ENCODE measurements around the gene NFATC1. TPM values are rescaled to one million over a fixed set of nuclear protein-coding genes. Genes with fewer than 3 reads are reported as not detected.
A peak's percentile ranks its signal among the peaks of the same experiment; 100 is the strongest.

The NFATC1 gene
- total RNA-seq, 5 donors from 2014 or later (not counting 1 experiment from before 2014, with no cell fraction given): 58.1 to 108 (median 66.0) TPM

GRCh38 chr18:79426376-79427300 lies 30.9 kb downstream of the NFATC1 start:
- DNase-seq: no peak
- Histone ChIP-seq H3K9me3 (no peaks in the 10 kb centered on the region), H3K27ac (ENCODE audit: low read length) (no peak overlapping the region), H3K36me3 (ENCODE audit: control insufficient read depth in 2 of 2, extremely low read depth in 1 of 2, insufficient read depth in 1 of 2, low read length in 1 of 2) (peaks cover 7 to 25% of the 10 kb centered on the region in 2 donors), H3K4me3 (ENCODE audit: control insufficient read depth in 1 of 2, extremely low read depth in 1 of 2, low read length in 1 of 2) (no peak overlapping the region), H3K27me3 (replicated peaks in 1 of 2; ENCODE audit: control insufficient read depth in 2 of 2, extremely low read depth in 1 of 2, insufficient read depth in 2 of 2, low read length in 1 of 2) (no peaks in the 10 kb centered on the region), H3K4me1 (ENCODE audit: control insufficient read depth in 1 of 2, extremely low read depth in 1 of 2, insufficient read depth in 2 of 2, low read length in 2 of 2) (peaks cover 0 to 29% of the 10 kb centered on the region in 2 experiments)
- Mint-ChIP-seq H3K27ac (no peak overlapping the region), H3K36me3 (peaks cover 20% of the 10 kb centered on the region), H3K4me1 (peaks cover 40 to 46% (median 43%) of the 10 kb centered on the region in 3 donors), H3K27me3 (no peaks in the 10 kb centered on the region), H3K4me3 (no peak overlapping the region), H3K9me3 (no peaks in the 10 kb centered on the region)
- POLR2A ChIA-PET: no interaction called here
- WGBS (ENCODE audit: insufficient coverage): 95% methylated on average over 34 of the region's 37 CpGs
- CTCF ChIA-PET: no interaction called here
- ATAC-seq (replicated peaks in 1 of 4): no peak

GRCh38 chr18:79427368-79428225 lies 31.9 kb downstream of the NFATC1 start:
- DNase-seq: no peak
- ChIA-PET POLR2A (interaction anchor here in 1 of 2 donors (0.6 kb wide), 1 partner anchor 276 kb away, joined by 4 read pairs; no protein-coding TSS in a partner anchor), CTCF (no interaction called here)
- H3K27me3 ChIP-seq (replicated peaks in 1 of 2; ENCODE audit: control insufficient read depth in 2 of 2, extremely low read depth in 1 of 2, insufficient read depth in 2 of 2, low read length in 1 of 2): no peaks in the 10 kb centered on the region
- H3K4me1 ChIP-seq (ENCODE audit: control insufficient read depth in 1 of 2, extremely low read depth in 1 of 2, insufficient read depth in 2 of 2, low read length in 2 of 2): peaks cover 0 to 26% of the 10 kb centered on the region in 2 experiments
- Mint-ChIP-seq H3K9me3 (no peaks in the 10 kb centered on the region), H3K4me3 (no peak overlapping the region), H3K4me1 (peaks cover 37 to 43% (median 40%) of the 10 kb centered on the region in 3 donors), H3K27me3 (no peaks in the 10 kb centered on the region), H3K36me3 (peaks cover 15% of the 10 kb centered on the region), H3K27ac (no peak overlapping the region)
- no peak for ATAC-seq (replicated peaks in 1 of 4)
- WGBS (ENCODE audit: insufficient coverage): 92% methylated on average over 19 of the region's 29 CpGs
- H3K27ac ChIP-seq (ENCODE audit: low read length): no peak overlapping the region
- H3K9me3 ChIP-seq: no peaks in the 10 kb centered on the region
- peaks cover 7 to 19% of the 10 kb centered on the region in 2 donors for H3K36me3 ChIP-seq (ENCODE audit: control insufficient read depth in 2 of 2, extremely low read depth in 1 of 2, insufficient read depth in 1 of 2, low read length in 1 of 2)
- H3K4me3 ChIP-seq (ENCODE audit: control insufficient read depth in 1 of 2, extremely low read depth in 1 of 2, low read length in 1 of 2): no peak overlapping the region

GRCh38 chr18:79428287-79428686 lies 32.6 kb downstream of the NFATC1 start:
- Mint-ChIP-seq H3K4me1 (peaks cover 39 to 43% (median 40%) of the 10 kb centered on the region in 3 donors), H3K9me3 (no peaks in the 10 kb centered on the region), H3K4me3 (no peak overlapping the region), H3K27ac (peak overlapping the region in 1 of 2 donors; percentile 11), H3K27me3 (no peaks in the 10 kb centered on the region), H3K36me3 (peaks cover 15% of the 10 kb centered on the region)
- H3K27me3 ChIP-seq (replicated peaks in 1 of 2; ENCODE audit: control insufficient read depth in 2 of 2, extremely low read depth in 1 of 2, insufficient read depth in 2 of 2, low read length in 1 of 2): no peaks in the 10 kb centered on the region
- H3K27ac ChIP-seq (ENCODE audit: low read length): no peak overlapping the region
- DNase-seq (no peak), ATAC-seq (replicated peaks in 1 of 4) (no peak)
- 97% methylated on average over 10 of the region's 10 CpGs for WGBS (ENCODE audit: insufficient coverage)
- H3K36me3 ChIP-seq (ENCODE audit: control insufficient read depth in 2 of 2, extremely low read depth in 1 of 2, insufficient read depth in 1 of 2, low read length in 1 of 2): peaks cover 8 to 25% of the 10 kb centered on the region in 2 donors
- CTCF ChIA-PET: no interaction called here
- peaks cover 0 to 22% of the 10 kb centered on the region in 2 experiments for H3K4me1 ChIP-seq (ENCODE audit: control insufficient read depth in 1 of 2, extremely low read depth in 1 of 2, insufficient read depth in 2 of 2, low read length in 2 of 2)
- no peaks in the 10 kb centered on the region for H3K9me3 ChIP-seq
- POLR2A ChIA-PET: no interaction called here
- H3K4me3 ChIP-seq (ENCODE audit: control insufficient read depth in 1 of 2, extremely low read depth in 1 of 2, low read length in 1 of 2): no peak overlapping the region

DNA sequence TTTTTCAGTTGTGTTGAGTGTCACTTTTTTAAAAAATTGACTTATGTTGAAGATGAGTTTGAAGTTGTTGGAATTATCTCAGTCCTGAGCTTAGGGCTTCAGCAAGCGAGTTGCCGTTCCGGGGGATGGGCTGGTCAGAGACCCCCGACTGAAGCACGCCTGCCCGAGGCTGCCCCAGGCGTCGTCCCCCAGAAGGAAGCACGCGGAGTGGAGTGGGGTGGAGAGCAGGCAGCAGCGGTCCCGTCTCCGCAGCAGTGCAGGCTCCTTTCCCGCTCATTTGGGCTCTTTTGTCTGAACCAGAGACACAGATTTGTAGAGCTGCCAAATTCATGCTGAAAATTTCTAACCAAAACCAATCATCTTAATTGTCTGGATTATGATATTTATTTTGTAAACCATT lies 33.7 kb downstream of the NFATC1 start:
- Mint-ChIP-seq H3K36me3 (peaks cover 13% of the 10 kb centered on the region), H3K4me3 (peak overlapping the region in 1 of 3 donors; percentile 15), H3K27ac (peak overlapping the region in 1 of 2 donors; percentile 2), H3K27me3 (no peaks in the 10 kb centered on the region), H3K9me3 (no peaks in the 10 kb centered on the region), H3K4me1 (peaks cover 39 to 40% (median 39%) of the 10 kb centered on the region in 3 donors)
- Histone ChIP-seq H3K27me3 (replicated peaks in 1 of 2; ENCODE audit: control insufficient read depth in 2 of 2, extremely low read depth in 1 of 2, insufficient read depth in 2 of 2, low read length in 1 of 2) (no peaks in the 10 kb centered on the region), H3K9me3 (no peaks in the 10 kb centered on the region), H3K36me3 (ENCODE audit: control insufficient read depth in 2 of 2, extremely low read depth in 1 of 2, insufficient read depth in 1 of 2, low read length in 1 of 2) (peaks cover 5 to 35% of the 10 kb centered on the region in 2 donors), H3K4me1 (ENCODE audit: control insufficient read depth in 1 of 2, extremely low read depth in 1 of 2, insufficient read depth in 2 of 2, low read length in 2 of 2) (peaks cover 0 to 19% of the 10 kb centered on the region in 2 experiments), H3K27ac (ENCODE audit: low read length) (no peak overlapping the region), H3K4me3 (ENCODE audit: control insufficient read depth in 1 of 2, extremely low read depth in 1 of 2, low read length in 1 of 2) (no peak overlapping the region)
- CTCF ChIA-PET: no interaction called here
- WGBS (ENCODE audit: insufficient coverage): 96% methylated on average over 9 of the region's 14 CpGs
- no peak for DNase-seq
- no peak for ATAC-seq (replicated peaks in 1 of 4)
- POLR2A ChIA-PET: no interaction called here

DNA sequence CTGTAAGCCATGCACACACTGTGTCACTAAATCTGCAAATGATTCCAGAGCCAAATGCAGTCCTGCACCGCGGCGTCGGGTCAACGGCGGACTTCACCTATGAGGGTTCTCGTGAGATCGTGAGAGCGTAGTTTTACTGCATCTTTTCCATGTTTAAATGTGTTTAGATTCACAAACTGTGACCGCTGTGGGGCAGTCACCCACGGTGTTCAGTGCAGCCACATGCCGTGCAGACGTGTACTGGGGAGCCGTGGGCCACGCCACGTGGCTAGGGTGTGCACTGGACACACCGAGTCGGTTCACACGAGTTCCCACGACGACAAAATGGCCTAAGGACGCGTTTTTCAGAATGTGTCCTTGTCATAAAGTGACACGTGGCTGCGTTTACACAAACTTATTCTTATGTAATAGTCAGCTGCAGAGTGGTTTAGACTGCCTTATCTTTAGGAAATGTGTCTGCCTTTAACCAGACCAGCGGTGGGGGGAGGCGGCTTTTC lies 34.1 kb downstream of the NFATC1 start:
- H3K27me3 Mint-ChIP-seq: no peaks in the 10 kb centered on the region
- no peaks in the 10 kb centered on the region for H3K9me3 Mint-ChIP-seq
- H3K27ac Mint-ChIP-seq: peak overlapping the region in 1 of 2 donors; percentile 2
- peaks cover 9% of the 10 kb centered on the region for H3K36me3 Mint-ChIP-seq
- Histone ChIP-seq H3K9me3 (no peaks in the 10 kb centered on the region), H3K4me1 (ENCODE audit: control insufficient read depth in 1 of 2, extremely low read depth in 1 of 2, insufficient read depth in 2 of 2, low read length in 2 of 2) (peaks cover 0 to 24% of the 10 kb centered on the region in 2 experiments), H3K36me3 (ENCODE audit: control insufficient read depth in 2 of 2, extremely low read depth in 1 of 2, insufficient read depth in 1 of 2, low read length in 1 of 2) (peaks cover 5 to 40% of the 10 kb centered on the region in 2 donors), H3K27me3 (replicated peaks in 1 of 2; ENCODE audit: control insufficient read depth in 2 of 2, extremely low read depth in 1 of 2, insufficient read depth in 2 of 2, low read length in 1 of 2) (no peaks in the 10 kb centered on the region), H3K27ac (ENCODE audit: low read length) (no peak overlapping the region), H3K4me3 (ENCODE audit: control insufficient read depth in 1 of 2, extremely low read depth in 1 of 2, low read length in 1 of 2) (no peak overlapping the region)
- peak overlapping the region in 1 of 3 donors; percentile 15 for H3K4me3 Mint-ChIP-seq
- DNase-seq (no peak), ATAC-seq (replicated peaks in 1 of 4) (peak in 1 of 4 experiments; percentile 17)
- peaks cover 38 to 39% (median 38%) of the 10 kb centered on the region in 3 donors for H3K4me1 Mint-ChIP-seq
- POLR2A ChIA-PET: no interaction called here
- CTCF ChIA-PET: no interaction called here
- 76% methylated on average over 24 of the region's 27 CpGs for WGBS (ENCODE audit: insufficient coverage)
